Measurements from ENCODE around the gene PUM1.
"Not testable (repeated sequence)": the region's sequence is repeated elsewhere in the genome, so short reads cannot be mapped to it uniquely, and the experiment has no call there.

PUM1 gene

DNA sequence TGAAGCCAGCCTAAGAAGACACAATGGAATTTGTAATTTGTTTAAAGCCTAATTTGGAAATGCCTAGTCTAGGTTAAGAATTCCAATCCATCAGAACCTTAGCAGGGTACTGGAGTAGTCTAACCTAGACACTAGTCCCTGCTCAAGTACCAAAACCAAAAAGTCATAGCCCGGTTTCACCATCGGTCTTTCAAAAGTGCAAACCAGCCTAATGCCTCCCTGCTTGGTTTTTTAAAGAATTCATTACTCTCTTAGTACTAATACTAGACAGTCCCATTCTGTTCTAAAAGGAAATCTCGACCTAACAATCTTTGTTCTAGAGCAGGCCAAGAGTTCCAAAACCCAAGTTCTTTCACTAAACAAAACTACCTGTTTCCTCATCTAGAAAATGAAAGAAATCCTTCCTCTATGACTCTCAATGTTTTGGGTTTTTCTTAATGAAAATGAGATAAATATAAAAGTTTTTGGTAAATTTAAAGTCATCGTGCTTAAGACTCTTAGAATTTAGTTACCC is 2.6 kb downstream of the PUM1 start:
- DNase-seq (ENCODE audit: low spot score) = peak; percentile 6

DNA sequence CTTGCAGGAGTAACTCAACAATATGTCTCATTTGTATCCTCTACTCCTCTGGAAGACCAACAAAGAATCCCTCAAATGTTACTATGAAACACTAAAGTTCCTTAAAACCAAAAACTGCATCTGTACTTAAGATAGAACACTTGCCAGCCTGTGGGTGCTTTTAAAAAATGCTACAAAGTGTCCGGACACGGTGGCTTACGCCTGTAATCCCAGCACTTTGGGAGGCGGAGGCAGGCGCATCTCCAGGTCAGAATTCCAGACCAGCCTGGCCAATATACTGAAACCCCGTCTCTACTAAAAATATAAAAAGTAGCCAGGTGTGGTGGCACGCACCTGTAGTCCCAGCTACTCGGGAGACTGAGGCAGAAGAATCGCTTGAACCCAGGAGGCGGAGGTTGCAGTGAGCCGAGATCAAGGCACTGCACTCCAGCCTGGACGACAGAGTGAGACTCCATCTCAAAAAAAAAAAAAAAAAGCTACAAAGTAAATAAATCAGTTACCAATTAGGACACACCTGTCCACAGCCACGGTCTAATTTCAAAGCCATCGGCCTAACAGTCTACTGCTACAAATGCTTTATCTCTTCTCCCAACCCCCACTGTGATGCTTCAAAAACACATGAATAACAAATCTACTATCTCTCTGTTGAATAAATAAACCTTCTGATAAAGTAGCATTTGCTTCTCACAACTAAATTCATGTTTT is 3.2 kb downstream of the PUM1 start:
- peak; percentile 8 for DNase-seq (ENCODE audit: low spot score)

DNA sequence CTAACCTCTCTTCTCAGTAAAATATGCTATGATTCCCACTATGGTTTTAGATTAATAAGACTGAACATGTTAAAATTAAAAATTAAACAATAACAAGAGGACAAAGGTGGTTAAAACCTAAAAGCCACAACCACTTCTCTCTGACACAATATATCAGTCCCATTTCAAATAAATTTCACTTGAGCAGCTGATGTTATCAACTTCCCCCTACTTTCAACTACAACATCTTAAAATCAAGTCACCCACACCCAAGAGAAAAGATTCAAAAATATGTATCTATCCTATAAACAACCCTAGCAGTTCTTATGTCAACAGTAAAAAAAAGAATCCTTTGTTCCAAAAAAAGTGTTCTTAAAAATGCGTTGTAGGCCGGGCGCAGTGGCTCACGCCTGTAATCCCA is 7.5 kb downstream of the PUM1 start:
- no peak for DNase-seq (ENCODE audit: low spot score)

DNA sequence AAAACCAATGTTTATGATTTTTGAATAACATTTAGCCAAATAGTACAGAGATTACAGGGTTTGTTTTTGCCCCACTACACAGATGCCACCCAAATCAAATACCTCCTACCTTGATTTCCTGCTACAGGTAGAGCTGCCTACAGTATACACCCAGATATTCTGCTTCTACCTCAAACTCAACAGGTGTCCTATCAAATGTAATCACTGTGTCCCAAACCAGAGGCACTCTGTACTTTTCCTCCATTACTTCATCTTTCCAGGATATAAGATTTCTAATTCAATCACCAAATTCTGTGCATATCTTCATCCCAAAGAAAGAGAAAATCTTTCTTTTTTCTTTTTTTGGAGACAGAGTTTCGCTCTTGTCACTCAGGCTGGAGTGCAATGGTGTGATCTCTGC is 9.6 kb downstream of the PUM1 start:
- DNase-seq (ENCODE audit: low spot score) = no peak

DNA sequence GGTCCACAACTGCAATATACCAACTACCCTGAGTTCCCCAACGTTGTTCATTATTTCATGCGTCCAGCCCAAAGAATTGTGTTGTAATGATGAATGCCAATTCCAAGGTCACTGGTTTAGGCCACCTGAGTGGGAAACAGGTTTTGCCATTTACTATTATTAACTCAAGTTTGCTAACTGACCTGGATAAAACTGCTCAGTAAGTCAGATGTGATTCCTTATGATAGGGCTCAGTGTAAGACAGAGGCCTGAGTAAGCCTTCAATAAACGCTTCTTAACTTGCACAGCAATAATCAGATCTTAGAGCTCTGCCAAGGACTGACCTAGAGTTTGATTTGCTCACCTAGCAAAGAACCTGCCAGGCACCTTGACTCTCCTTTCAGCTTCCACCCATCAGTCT is 10.0 kb downstream of the PUM1 start:
- DNase-seq (ENCODE audit: low spot score) = no peak

DNA sequence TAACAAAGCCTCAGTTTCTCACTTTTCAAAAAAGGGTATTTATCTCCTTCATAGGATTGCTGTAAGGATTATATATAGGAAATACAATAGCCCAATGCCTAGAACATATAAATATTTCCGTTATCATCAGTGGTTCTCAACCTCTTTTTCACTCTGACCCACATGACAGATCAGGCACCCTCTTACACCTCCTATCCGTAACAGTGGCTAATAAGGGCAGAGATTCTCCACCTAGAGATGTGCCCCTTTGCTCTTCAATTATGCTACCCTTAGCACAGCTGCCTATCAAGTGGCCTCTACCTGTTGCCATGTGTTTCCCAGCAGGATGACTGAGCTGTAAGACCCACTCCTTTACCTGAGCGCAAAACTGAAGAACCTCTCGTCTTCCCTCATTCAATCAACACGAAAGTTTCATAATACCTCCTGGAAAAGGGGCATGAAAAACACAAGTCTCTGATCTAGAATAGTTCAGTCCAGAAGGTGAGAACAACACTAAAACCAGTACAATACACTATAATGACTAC is 10.5 kb downstream of the PUM1 start:
- DNase-seq (ENCODE audit: low spot score) = no peak

DNA sequence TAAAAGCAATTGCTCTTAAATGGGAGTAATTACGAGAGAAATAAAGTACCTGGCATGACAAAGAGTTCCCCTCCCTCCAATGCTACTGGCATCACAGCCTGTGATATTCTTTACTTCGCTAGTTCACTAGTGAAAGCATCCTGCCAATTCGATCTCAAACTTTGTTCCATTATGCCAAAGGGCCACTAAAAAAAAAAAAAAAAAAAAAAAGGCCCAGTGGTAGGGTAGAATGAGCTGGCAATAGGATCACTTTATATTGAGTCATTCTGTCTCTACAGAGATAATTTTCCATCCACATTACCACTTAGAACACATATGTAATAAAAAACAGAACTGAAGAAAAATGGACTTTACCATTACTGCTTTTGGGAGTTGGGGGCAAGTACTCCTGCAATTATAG is 11.2 kb downstream of the PUM1 start:
- no peak for DNase-seq (ENCODE audit: low spot score)

DNA sequence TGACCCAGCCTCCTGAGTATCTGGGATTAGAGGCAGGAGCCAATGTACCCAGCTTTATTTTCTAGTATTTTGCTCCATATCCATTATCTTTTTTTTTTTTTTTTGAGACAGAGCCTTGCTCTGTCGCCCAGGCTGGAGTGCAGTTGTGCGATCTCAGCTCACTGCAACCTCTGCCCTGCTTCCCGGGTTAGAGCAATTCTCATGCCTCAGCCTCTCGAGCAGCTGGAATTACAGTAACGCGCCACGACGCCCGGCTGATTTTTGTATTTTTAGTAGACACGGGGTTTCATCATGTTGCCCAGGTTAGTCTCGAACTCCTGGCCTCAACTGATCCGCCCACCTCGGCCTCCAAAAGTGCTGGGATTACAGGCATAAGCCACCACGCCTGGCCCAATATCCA is 12.9 kb downstream of the PUM1 start:
- not testable (repeated sequence) for DNase-seq (ENCODE audit: low spot score)

DNA sequence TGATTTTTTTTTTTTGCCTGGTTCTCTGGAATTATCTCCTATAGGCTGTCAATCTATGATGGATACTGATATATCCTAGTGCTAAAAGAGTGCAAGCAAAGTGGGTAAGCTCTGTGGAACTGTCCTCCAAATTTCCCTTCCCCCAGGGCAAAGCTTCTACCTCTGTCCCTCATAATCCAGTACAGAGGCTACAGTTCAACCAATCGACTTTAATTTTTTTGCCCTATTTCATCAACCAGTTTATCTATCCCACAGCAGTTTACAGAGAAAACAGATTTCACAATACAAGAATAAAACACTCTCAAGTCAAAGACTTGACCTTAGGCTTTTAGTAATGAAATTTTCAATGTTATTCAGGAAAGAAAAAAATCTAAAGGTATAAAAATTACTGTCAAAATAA is 13.9 kb downstream of the PUM1 start:
- no peak for DNase-seq (ENCODE audit: low spot score)

DNA sequence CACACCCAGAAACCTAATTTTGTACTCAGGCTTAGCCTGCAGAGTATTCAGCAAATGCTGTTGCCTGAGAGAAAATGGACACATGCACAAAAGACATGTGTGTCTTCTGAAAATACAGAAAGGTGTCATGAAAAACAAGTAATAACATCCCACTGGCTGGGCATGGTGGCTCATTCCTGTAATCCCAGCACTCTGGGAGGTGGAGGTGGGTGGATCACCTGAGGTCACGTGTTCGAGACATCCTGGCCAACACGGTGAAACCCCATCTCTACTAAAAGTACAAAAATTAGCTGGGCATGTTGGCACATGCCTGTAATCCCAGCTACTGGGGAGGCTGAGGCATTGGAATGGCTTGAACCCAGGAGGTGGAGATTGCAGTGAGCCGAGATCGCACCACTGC is 18.0 kb downstream of the PUM1 start:
- not testable (repeated sequence) for DNase-seq (ENCODE audit: low spot score)

DNA sequence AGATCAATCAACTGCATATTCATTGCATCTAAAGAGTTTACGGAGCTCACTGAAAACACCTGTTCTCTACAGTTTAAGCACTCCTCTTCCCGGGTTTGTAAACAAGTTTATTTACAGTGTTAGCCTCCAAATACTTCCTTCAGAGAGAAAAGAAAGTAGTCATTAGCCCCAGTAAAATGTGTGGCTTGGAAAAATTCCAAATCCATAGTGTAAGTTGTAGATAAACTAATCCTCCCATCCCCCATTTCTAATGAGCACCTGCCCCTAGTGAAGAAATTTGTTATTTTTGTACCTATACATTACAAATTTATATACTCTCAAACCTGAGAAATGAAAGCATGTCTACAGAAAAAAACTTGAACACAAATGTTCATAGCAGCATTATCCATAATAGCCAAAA is 21.9 kb downstream of the PUM1 start:
- DNase-seq (ENCODE audit: low spot score) = no peak

DNA sequence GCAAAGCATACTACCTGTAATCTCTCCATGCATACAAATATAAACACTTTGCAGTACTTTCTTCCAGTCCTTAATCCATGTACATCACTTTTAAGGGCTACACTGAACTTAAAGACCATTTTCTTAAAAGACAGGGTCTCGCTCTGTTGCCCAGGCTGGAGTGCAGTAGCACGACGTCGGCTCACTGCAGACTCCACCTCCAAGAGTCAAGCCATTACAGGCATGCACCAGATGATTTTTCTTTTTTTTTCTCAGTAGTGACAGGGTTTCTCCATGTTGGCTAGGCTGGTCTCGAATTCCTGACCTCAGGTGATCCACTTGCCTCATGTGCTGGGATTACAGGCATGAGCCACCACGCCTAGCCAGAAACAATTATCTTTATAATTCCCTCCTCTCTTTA is 22.9 kb downstream of the PUM1 start:
- no peak for DNase-seq (ENCODE audit: low spot score)

DNA sequence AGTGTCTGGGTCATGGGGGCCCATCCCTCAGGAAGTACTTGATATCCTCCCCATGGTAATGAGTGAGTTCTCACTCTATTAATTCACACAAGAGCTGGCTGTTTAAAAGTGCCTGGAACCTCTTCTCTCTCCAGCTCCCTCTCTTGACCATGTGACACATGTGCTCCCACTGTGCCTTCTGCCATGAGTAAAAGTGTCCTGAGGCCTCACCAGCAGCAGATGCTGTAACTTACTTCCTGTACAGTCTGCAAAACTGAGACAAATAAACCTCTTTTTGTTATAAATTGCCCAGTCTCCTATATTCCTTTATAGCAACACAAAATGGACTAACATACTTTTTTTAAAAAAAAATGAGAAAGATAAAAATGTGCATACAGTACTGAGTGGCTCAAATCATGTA is 24.0 kb downstream of the PUM1 start:
- no peak for DNase-seq (ENCODE audit: low spot score)

DNA sequence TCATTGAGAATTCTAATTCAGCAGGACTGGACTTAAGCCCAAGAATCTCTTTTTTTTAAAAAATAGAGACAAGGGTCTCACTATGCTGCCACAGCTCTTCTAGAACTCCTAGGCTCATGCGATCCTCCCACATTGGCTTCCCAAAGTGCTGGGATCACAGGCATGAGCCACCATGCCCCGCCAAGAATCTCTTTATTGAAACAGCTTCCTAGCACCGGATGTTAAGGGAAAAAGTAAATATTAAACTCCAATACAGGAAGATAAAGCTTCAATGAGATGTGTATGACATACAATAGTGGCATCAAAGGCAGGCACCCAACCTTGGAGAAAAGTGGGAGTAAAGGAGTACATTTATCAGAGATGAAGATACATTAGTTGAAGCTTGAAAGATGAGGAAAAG is 25.5 kb downstream of the PUM1 start:
- DNase-seq (ENCODE audit: low spot score) = no peak

DNA sequence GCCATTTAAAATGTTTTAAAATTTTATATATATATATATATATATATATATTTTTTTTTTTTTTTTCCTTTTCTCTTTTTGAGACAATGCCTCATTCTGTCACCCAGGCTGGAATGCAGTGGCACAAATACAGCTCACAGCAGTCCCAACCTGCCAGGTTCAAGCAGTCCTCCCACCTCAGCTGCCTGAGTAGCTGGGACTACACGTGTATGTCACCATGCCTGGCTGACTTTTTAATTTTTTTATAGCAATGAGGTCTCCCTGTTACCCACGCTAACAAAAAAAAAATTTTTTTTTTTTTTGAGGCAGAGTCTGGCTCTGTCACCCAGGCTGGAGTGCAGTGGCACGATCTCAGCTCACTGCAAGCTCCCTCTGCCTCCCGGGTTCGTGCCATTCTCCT is 26.6 kb downstream of the PUM1 start:
- not testable (repeated sequence) for DNase-seq (ENCODE audit: low spot score)

DNA sequence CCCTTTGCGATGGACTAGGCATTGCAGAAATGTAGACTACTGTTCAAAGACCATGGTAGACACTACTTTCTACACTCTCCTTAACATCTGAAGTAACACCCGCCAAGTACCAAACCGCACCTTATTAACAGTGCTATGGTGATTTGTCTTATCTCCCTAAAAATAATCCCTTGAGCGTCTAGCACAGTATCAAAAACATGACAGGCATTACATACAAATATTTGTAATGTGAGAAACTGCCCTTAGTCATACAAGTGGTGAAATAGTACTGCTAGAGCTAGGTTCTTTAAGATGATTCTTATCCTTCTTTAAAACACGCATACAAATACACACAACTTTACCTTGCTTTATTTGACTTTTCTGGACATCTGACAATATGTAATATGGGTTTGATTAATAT is 27.2 kb downstream of the PUM1 start:
- no peak for DNase-seq (ENCODE audit: low spot score)

DNA sequence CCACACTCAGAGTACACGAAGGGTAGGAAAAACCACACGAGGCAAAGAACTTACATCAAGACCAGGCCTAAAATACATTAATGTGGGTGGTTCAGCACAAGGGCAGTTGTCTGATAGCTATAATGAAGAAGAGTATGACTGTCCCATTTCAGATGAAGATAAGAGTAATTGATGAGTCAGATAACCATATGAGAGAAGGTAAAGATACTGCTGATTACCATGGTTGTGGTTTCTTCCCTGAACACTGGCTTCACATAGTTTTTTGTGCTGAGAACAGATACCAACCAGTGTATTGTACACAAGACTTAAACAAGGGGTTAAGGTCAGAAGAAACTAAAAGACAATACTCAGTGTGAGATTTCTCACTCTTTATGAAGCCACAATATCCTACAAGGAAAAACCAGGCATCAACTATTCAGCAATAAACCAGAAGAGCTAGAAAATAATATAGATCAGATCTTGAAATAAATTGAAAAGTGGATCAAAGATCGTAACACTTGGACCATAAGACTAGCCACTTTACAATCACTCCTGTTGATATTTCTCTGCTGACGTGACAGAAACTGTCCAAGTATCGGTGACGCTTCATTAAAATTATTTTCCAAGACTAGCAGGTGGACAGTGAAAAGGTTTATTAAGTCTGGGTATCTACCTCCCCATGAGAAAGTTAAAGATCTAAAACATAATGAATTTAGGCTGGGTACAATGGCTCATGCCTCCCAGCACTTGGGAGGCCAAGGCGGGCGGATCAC is 28.6 kb downstream of the PUM1 start:
- DNase-seq (ENCODE audit: low spot score) = no peak

DNA sequence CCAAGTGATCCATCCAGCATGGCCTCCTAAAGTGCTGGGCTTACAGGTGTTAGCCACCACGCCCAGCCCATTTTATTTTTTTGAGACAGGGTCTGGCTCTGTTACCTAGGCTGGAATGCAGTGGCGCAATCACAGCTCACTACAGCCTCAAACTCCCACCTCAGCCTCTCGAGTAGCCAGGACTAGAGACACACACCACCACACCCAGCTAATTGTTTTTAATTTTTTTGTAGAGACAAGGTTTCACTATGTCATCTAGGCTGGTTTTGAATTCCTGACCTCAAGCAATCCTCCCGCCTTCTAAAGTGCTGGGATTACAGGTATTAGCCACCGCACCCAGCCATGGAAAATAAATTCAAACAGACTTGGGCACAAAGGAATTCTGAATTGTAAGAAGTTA is 31.9 kb downstream of the PUM1 start:
- DNase-seq (ENCODE audit: low spot score) = no peak

DNA sequence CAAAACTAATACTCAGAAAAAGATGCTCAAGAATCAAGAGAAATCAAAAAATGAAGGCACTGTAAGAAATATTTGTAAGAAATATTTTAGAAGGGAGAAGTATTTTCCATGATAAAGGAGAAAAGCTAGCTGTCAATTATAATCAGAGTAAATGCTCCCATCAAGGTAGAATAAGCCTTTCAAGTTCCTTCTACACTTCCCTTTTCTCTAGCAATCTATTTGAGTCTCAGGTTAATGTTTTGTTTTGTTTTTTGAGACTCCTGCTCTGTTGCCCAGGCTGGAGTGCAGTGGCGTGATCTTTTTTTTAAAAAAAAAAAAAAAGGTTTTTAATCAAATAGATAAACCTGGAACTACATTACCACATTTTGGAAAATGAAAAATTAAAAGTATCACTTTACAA is 33.3 kb downstream of the PUM1 start:
- DNase-seq (ENCODE audit: low spot score) = no peak

DNA sequence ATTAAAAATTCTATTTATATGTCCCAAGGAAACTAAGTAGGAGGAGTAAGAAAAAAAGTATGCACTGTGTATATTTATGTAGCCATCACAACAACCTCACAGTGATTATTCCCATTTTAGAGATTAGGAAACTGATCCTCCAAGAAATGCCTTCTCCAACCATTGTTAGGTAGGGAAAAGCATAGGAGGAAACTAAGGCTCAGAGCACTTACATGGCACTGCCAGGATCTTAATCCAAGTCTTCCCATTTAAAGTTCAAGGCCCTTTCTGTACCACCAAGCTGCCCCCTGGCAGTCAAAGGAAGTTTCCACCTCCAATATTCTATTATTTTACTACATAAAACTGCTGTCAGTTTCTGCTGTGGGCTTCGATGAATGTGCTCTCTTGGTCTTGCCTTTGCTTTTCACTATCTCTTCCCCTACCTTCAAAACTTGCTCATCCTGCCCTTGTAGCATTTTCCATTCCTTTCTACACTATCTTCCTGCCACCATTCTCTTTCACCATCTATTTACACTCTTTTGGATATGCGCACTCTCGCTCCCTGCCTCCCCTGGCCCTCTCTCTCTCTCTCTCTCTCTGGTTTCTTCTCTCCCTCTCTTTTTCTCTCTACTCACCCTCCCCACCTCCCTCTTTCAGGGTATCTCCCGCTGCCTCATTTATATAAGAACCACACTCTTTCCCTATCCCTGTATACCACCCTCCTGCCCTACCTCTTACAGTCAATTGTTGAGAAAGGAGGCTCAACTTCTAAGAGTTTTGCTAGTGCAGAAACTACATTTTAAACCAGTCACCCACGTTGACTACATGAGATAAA is 34.0 kb downstream of the PUM1 start:
- no peak for DNase-seq (ENCODE audit: low spot score)

DNA sequence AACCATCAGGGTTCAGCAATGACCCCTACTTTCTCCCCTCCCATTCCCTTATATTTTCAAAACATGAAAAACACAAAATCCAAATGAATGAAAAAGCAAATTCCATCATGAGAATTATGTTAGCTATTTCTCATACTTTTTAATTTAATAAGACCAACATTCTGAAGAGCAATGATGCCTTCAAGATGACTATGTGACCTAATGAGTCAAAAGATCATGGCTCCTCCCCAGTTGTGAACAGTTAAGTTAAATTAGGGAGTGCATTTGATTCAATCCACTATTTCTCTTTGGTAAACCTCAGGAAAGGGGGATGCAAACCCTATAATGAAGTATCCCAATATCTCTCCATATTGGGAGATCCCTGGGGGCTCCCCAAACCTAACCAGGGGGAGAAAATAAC is 36.5 kb downstream of the PUM1 start:
- no peak for DNase-seq (ENCODE audit: low spot score)

DNA sequence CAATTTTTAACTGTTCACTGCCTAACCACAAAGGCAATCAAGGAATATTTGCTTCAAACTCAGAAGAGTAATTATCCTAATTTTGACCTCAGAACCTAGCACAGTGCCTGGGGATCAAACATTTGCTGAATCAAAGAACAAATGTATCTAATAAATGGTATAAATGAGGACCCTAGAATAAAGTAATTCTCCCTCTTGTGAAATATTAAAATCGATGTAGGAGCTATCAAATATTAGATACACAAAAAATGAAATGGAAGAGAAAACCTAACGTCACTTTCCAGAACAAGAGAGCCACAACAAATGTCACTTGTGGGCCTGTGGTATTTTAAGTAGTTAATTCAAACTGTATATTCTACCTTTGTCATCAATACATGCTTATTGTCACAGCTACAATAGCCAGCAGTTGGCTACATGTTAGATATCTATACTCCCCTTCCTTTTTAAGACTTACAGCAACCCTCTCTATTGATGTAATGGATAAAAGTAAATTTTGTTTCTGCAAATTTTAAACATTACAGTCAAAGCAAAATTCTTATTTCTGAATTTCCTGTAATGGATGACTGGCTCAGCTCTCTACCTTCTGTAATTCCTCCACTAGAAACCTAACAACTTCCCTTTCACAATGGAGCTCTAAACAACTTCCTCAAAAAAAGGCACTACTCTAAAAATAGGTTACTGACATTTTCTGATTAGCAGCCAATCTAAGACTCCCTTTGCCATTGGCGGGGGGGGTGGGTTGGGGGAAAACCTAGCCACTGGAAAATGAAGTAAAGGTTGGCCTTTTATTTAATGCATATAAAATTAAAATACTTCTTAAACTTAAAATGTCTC is 37.6 kb downstream of the PUM1 start:
- DNase-seq (ENCODE audit: low spot score) = peak; percentile 75

Measured in pons (tissue), 1 donor.